ACC112 (cell line): ENCODE results near the gene SFXN1.
"Not testable (repeated sequence)": the region's sequence is repeated elsewhere in the genome, so short reads cannot be mapped to it uniquely, and the experiment has no call there.

Experiments used
- H2AFZ ChIP-seq: fragments of 200-600 bp; sonication (generic); one replicate; pipeline ENCODE4 v1.6.0; 2017; ENCODE audit warnings: antibody characterized with exemption, low read length; ENCODE audit not compliant: unreplicated experiment
- H3K27ac ChIP-seq: fragments of 200-600 bp; sonication (generic); 2 replicates; pipeline ENCODE4 v1.5.1; 2014; ENCODE audit warnings: low read depth, mild to moderate bottlenecking, antibody characterized with exemption, low read length, moderate library complexity
- H3K27me3 ChIP-seq: fragments of 200-600 bp; sonication (generic); 2 replicates; pipeline ENCODE4 v1.6.1; 2014; ENCODE audit warnings: mild to moderate bottlenecking, antibody characterized with exemption, low read length, moderate library complexity, mixed read lengths; ENCODE audit not compliant: insufficient read depth
- H3K36me3 ChIP-seq: fragments of 200-600 bp; sonication (generic); 2 replicates; pipeline ENCODE4 v1.6.1; 2016; ENCODE audit warnings: mild to moderate bottlenecking, antibody characterized with exemption, low read length, moderate library complexity, mixed read lengths; ENCODE audit not compliant: insufficient read depth
- H3K4me1 ChIP-seq: fragments of 200-600 bp; sonication (generic); one replicate; pipeline ENCODE4 v1.6.1; 2016; ENCODE audit warnings: low read length, mixed read lengths; ENCODE audit not compliant: insufficient read depth, unreplicated experiment, control insufficient read depth
- H3K4me3 ChIP-seq: fragments of 200-600 bp; sonication (generic); 2 replicates; pipeline ENCODE4 v1.5.1; 2014; ENCODE audit warnings: mild to moderate bottlenecking, low read depth, low read length
- H3K79me2 ChIP-seq: fragments of 200-600 bp; sonication (generic); one replicate; pipeline ENCODE4 v1.6.0; 2016; ENCODE audit warnings: low read length; ENCODE audit not compliant: control insufficient read depth, unreplicated experiment, insufficient read depth

Gene SFXN1

DNA sequence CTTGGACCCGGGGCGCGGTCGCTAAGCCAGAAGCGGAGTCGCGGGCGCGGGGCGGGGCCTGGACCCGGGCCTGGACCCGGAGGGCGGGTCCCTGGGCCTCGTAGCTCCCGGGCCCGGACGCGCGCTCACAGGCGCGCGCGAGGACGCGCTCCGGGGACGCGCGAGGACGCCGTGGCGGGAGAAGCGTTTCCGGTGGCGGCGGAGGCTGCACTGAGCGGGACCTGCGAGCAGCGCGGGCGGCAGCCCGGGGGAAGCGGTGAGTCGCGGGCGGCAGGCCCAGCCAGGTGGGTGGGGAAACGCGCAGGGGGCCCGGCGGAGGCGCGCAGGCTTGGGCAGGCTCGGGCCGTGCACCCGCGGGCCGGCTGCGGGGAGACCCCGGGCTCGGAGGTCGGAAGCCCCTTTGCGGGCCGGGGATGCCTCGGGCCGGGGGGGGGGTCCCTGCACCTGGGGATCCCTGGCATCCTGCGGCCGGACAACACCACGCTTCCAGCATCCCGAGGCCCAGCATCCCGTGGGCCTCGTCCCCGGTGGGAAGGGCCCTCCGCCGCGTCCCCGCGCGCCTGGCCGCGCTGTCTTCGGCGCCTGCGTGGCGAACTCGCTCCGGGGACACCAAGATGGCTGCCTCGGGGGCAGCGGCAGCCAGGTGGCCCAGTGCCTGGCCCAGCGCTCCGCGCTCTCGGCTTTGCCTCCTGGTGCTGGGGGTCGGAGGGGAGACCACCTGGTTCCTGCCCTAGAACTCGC lies at the start of gene SFXN1:
SFXN1 (plus strand) TSS at position 177 of the 741 bp plus-strand sequence. CDS start 13,544 bp downstream, outside the sequence.
- Histone ChIP-seq H3K4me3 (peak within 1 kb of the TSS; percentile 92), H3K27me3 (peaks cover 42% of the 10 kb centered on the region), H3K79me2 (peaks cover 50% of the 10 kb centered on the region), H3K36me3 (peaks cover 17% of the 10 kb centered on the region), H2AFZ (peak within 1 kb of the TSS; percentile 90), H3K27ac (peak within 1 kb of the TSS; percentile 27; the same call in 1 of the 2 replicates), H3K4me1 (peaks cover 17% of the 10 kb centered on the region)

- Histone ChIP-seq H3K36me3 (no peaks in the 10 kb centered on the region), H3K27ac (no peak overlapping the region), H3K79me2 (no peaks in the 10 kb centered on the region), H2AFZ (no peak overlapping the region), H3K27me3 (peaks cover 20% of the 10 kb centered on the region), H3K4me1 (no peaks in the 10 kb centered on the region), H3K4me3 (no peak overlapping the region)
Measured at GRCh38 chr5:175434800-175435199, 43.6 kb upstream of the SFXN1 start.

- H2AFZ ChIP-seq: no peak overlapping the region
- no peak overlapping the region for H3K27ac ChIP-seq
- H3K4me1 ChIP-seq: no peaks in the 10 kb centered on the region
- H3K27me3 ChIP-seq: peaks cover 31% of the 10 kb centered on the region
- no peaks in the 10 kb centered on the region for H3K36me3 ChIP-seq
- no peaks in the 10 kb centered on the region for H3K79me2 ChIP-seq
- no peak overlapping the region for H3K4me3 ChIP-seq
Measured at GRCh38 chr5:175436359-175436758, 42.0 kb upstream of the SFXN1 start.

GRCh38 chr5:175438234-175438857 lies 40.0 kb upstream of the SFXN1 start:
- no peak overlapping the region for H3K4me3 ChIP-seq
- H3K27me3 ChIP-seq: peaks cover 51% of the 10 kb centered on the region

DNA sequence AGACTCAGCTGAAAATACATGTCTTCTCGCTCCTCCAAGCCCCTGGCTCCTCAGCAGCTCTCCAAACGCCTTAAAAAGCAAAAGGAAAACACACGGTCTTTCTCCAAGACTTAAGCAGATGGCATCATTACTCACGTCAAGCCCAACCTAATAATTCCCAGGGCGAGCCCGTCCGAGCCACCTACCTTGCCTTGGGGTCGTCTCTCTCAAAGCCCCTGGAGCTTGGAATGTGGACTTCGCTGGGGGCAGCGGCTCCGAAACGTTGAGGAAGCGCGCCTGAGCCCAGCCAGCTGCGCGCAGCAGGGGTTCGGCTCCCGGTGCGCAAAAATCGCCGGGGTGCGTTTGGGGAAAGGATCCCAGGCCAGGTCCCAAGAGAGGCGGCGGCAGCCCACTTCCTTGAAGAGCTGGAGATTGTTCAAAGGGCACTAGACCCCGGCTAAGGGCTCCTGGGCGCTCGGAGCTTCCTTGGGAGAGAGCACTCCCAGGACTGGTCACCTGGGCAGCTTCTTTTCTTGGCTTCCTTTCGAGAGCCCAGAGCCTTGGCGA lies 34.8 kb upstream of the SFXN1 start:
- Histone ChIP-seq H3K27ac (no peak overlapping the region), H3K4me3 (no peak overlapping the region), H2AFZ (no peak overlapping the region), H3K36me3 (no peaks in the 10 kb centered on the region), H3K79me2 (no peaks in the 10 kb centered on the region), H3K4me1 (no peaks in the 10 kb centered on the region), H3K27me3 (peaks cover 86% of the 10 kb centered on the region)

More at GRCh38 chr5:175438234-175438857, 40.0 kb upstream of the SFXN1 start:
- Histone ChIP-seq H2AFZ (no peak overlapping the region), H3K27ac (no peak overlapping the region), H3K79me2 (no peaks in the 10 kb centered on the region), H3K36me3 (no peaks in the 10 kb centered on the region), H3K4me1 (no peaks in the 10 kb centered on the region)

- H2AFZ ChIP-seq: no peak within 1 kb of the TSS
- no peaks in the 10 kb centered on the region for H3K4me1 ChIP-seq
- H3K4me3 ChIP-seq: 0 out of 2 replicates have a peak within 1 kb of the TSS, but pooled peaks have one; percentile 45
- no peak within 1 kb of the TSS for H3K27ac ChIP-seq
- peaks cover 87% of the 10 kb centered on the region for H3K27me3 ChIP-seq
- no peaks in the 10 kb centered on the region for H3K36me3 ChIP-seq
- no peaks in the 10 kb centered on the region for H3K79me2 ChIP-seq
Measured at GRCh38 chr5:175444060-175444904, 34.1 kb upstream of the SFXN1 start, which contains the start of gene DRD1. Gene DRD1 (minus strand): TSS chr5:175444182. CDS start chr5:175443099, 1,083 bp downstream.

- H3K4me3 ChIP-seq: no peak overlapping the region
- H3K27me3 ChIP-seq: peaks cover 87% of the 10 kb centered on the region
- no peak overlapping the region for H2AFZ ChIP-seq
- no peaks in the 10 kb centered on the region for H3K36me3 ChIP-seq
- no peaks in the 10 kb centered on the region for H3K4me1 ChIP-seq
- no peak overlapping the region for H3K27ac ChIP-seq
- no peaks in the 10 kb centered on the region for H3K79me2 ChIP-seq
Measured at GRCh38 chr5:175444905-175445456, 33.4 kb upstream of the SFXN1 start.

GRCh38 chr5:175446378-175446777 lies 32.0 kb upstream of the SFXN1 start:
- not testable (repeated sequence) for H2AFZ ChIP-seq, H3K4me3 ChIP-seq

DNA sequence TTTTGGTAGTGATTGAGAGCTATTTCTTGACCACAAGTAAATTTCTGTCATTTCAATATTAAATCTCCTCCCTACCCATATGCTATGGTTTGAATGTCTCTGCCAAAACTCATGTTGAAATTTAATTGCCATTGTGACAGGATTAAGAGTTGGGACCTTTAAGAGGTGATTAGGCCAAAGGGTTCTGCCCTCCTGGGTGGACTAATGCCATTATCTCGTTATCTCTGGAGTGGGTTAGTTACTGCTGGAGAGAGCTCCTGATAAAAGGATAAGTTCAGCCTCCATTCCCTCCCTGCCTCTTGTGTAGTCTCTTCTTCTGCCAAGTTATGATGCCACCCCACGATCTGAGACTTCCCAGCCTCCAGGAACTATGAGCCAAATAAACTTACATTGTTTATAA lies 30.8 kb upstream of the SFXN1 start:
- H3K27me3 ChIP-seq: peaks cover 91% of the 10 kb centered on the region
- H2AFZ ChIP-seq: no peak overlapping the region
- no peak overlapping the region for H3K4me3 ChIP-seq
- H3K36me3 ChIP-seq: no peaks in the 10 kb centered on the region
- H3K27ac ChIP-seq: no peak overlapping the region
- no peaks in the 10 kb centered on the region for H3K79me2 ChIP-seq
- H3K4me1 ChIP-seq: no peaks in the 10 kb centered on the region

More at GRCh38 chr5:175446378-175446777, 32.0 kb upstream of the SFXN1 start:
- H3K27me3 ChIP-seq: peaks cover 91% of the 10 kb centered on the region
- not testable (repeated sequence) for H3K36me3 ChIP-seq, H3K27ac ChIP-seq, H3K79me2 ChIP-seq, H3K4me1 ChIP-seq

GRCh38 chr5:175448276-175448675 lies 30.1 kb upstream of the SFXN1 start:
- no peak overlapping the region for H3K4me3 ChIP-seq
- no peaks in the 10 kb centered on the region for H3K4me1 ChIP-seq
- no peaks in the 10 kb centered on the region for H3K79me2 ChIP-seq
- H3K36me3 ChIP-seq: no peaks in the 10 kb centered on the region
- no peak overlapping the region for H3K27ac ChIP-seq
- H2AFZ ChIP-seq: no peak overlapping the region
- peaks cover 91% of the 10 kb centered on the region for H3K27me3 ChIP-seq
